LNCaP clone FGC (cell line): ENCODE results near the gene DGKB.

Experiments
- DNase-seq: peaks from one replicate; pipeline ENCODE4 v3.0.0-alpha.2; 2011; ENCODE audit warnings: low read depth
- H3K4me3 ChIP-seq: 2 replicates; pipeline ENCODE4 v1.5.1; 2011; ENCODE audit warnings: mild to moderate bottlenecking, low read depth, low read length, control low read depth
- CTCF ChIP-seq: IDR thresholded peaks from 2 replicates; pipeline ENCODE4 v1.5.1; 2012; ENCODE audit warnings: mild to moderate bottlenecking; ENCODE audit not compliant: control insufficient read depth, insufficient read depth; ENCODE audit errors: extremely low read depth

Gene DGKB

GRCh38 chr7:14902589-14903067, at the start of gene DGKB:
TSS of gene DGKB (minus strand) at chr7:14902751.
- no peak for DNase-seq
- TF ChIP-seq CTCF, result no peak
- no peak within 1 kb of the TSS for H3K4me3 ChIP-seq

GRCh38 chr7:14950013-14950412, 47.5 kb upstream of the DGKB start:
- TF ChIP-seq CTCF, result no peak
- H3K4me3 ChIP-seq, result no peak overlapping the region
- no peak for DNase-seq

GRCh38 chr7:14938181-14938580, 35.6 kb upstream of the DGKB start:
- DNase-seq, result peak; percentile 52
- TF ChIP-seq CTCF, result no peak
- H3K4me3 ChIP-seq, result no peak overlapping the region

GRCh38 chr7:14937581-14937980, 35.0 kb upstream of the DGKB start:
- TF ChIP-seq CTCF, result no peak
- no peak overlapping the region for H3K4me3 ChIP-seq
- no peak for DNase-seq

- no peak overlapping the region for H3K4me3 ChIP-seq
- no peak for TF ChIP-seq CTCF
- peak; percentile 87 for DNase-seq
Observed at GRCh38 chr7:14936554-14936953, 34.0 kb upstream of the DGKB start.

GRCh38 chr7:14934839-14935238, 32.3 kb upstream of the DGKB start:
- DNase-seq, result no peak
- TF ChIP-seq CTCF, result no peak
- H3K4me3 ChIP-seq, result no peak overlapping the region

- H3K4me3 ChIP-seq, result no peak overlapping the region
- TF ChIP-seq CTCF, result no peak
- DNase-seq, result no peak
Observed at GRCh38 chr7:14931511-14932215, 29.1 kb upstream of the DGKB start.
